HG03565 (cell line): ENCODE results near the gene ADGRD2.

Experiments used
- ATAC-seq: cut with Tn5 transposase; IDR thresholded peaks from one replicate; pipeline ENCODE4 v1.9.1; 2021; ENCODE audit warnings: mild to moderate bottlenecking, moderate library complexity; ENCODE audit not compliant: unreplicated experiment

ADGRD2 gene

GRCh38 chr9:124506931-124507879 lies 57.0 kb downstream of the ADGRD2 start, which contains the start of gene NR5A1:
TSS of gene NR5A1 (minus strand) at chr9:124507399. CDS start at chr9:124503395, 4,004 bp downstream.
- no peak for ATAC-seq

DNA sequence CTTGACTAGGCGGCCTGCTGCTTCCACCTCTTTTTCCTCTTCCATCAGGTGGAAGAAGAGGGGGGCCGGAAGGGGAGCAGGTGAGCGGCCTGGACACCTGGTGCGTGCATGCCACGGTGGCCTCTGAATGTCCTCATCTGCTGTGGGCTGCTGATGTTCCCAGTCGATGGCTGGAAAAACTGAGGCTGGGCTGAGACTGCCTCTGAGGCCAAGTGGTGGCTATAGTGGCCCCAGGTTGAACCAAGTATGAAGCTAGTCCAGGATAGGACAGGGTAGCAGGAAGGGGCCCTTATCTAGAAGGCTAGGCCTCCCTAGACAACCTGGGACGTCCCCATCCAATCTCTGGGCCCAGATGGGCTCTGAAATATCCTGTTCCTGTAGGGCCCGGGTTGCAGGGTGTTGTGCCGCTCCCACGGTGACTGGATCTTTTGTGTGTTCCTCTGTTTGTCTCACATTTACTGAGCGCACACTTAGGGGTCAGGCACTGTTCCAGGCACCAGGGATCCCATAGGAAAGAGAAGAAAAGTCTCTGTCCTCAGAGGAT lies 57.7 kb downstream of the ADGRD2 start:
- no peak for ATAC-seq

GRCh38 chr9:124510650-124511425 lies 60.6 kb downstream of the ADGRD2 start:
- no peak for ATAC-seq

DNA sequence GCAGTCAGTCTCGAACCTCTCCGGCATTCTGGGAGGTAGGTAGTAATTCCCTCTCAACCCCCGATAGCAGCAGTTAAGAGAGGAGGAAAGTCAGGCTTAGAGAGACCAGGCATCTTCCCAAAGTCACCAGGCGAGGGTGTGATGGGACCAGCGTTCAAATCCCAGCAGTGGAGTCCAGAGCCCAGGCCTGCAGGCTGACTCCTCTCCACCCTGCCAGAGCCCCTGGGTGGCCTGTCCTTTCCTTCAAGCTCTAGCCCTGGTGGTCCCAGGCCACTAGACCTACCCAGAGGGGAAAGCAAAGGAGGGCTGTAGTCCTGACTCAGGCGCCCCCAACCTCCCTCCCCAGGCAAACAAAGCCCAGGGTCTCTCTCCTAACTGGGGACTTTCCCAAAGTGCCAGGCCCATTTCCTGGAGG lies 61.2 kb downstream of the ADGRD2 start:
- ATAC-seq, result no peak

- ATAC-seq, result no peak
Measured at GRCh38 chr9:124511891-124512805, 61.9 kb downstream of the ADGRD2 start.

GRCh38 chr9:124512806-124513204 lies 62.6 kb downstream of the ADGRD2 start:
- ATAC-seq, result no peak

DNA sequence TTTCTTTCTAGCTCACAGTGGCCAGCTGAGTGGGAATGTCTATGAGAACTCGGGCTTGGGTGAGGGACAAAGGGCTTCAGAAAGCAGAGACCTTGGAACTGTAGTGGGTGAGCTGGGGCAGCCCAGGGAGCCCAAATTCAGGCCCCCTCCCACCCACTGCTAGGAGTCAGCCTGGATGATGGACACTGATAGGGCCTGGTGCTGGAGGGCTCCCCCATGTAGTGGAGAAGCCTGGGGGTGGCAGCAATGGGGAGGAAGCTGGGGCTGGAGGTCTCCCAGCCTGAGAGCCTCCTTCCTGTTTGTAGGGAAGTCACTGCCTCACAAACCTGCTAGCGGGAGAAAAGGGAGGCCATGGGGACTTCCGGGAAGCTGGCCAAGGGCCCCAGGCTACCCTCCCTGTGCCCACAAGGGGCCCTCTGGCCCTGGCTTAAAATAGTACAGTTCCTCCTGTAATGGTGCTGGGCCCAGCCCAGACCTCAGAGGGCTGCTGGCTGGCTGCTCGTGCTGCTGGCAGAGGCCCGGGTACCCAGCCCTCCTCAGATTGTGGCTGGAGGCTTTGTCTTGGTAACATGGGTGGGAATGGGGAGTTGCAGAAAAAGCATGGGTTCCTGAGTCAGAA lies 63.2 kb downstream of the ADGRD2 start:
- no peak for ATAC-seq

DNA sequence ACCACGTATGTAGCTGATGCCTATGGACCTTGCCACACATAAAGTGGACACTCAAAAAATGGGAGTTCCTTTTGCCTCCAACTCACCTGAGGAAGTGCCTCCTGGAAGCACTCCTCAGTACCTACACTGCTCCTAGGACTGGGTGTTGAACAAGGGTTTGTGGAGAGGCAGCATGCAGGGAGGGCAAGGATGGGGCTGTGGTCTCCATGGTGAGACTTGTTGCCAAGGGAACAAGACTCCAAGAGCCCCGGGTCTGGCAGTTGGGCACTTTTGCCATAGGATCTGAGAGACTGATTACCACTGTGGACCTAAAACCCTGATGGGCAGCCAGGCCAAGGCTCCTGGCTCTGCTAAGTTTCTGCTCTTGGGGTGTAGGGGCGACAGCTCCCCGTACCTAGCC lies 63.9 kb downstream of the ADGRD2 start:
- no peak for ATAC-seq

DNA sequence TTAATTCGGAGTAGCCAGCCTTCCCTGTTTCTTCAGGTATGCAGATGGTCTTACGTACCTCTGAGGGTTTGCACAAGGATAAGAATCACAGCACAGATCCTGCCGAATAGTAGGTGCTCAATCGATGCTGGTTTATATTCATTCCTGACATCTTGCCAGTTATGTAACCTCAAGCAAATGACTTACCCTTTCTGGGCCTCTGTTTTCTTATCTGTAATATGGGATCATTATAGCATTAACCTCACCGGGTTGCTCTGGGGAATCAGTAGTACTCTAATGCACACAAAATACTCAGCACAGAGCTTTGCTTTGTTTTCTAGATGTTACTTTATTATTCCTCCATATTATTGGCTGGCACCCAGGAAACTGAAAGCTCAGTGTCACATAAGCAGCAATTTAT lies 64.6 kb downstream of the ADGRD2 start:
- ATAC-seq, result no peak

GRCh38 chr9:124517600-124517999 lies 67.3 kb downstream of the ADGRD2 start:
- no peak for ATAC-seq

DNA sequence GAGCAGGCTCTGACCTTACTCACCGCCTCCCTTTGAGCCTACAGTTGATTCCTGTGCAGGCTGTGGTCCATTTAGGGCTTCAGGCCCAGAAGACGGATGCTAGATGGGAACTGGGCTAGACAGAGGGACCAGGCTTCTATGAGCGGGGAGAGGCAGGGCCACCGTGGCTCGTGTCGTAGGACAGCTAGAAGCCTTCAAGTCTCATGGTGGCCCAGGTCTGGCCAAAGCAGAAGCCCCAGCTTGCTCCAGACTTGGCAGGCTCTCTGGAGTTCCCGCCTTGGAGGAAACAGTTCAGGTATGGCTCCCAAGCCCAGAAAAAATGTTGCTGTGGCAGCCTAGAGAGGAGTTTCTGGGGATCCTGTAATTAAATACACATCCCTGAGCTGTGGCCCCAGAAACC lies 67.9 kb downstream of the ADGRD2 start:
- ATAC-seq, result no peak

GRCh38 chr9:124520206-124520596 lies 70.0 kb downstream of the ADGRD2 start:
- ATAC-seq, result no peak

GRCh38 chr9:124521142-124521541 lies 70.9 kb downstream of the ADGRD2 start:
- no peak for ATAC-seq

DNA sequence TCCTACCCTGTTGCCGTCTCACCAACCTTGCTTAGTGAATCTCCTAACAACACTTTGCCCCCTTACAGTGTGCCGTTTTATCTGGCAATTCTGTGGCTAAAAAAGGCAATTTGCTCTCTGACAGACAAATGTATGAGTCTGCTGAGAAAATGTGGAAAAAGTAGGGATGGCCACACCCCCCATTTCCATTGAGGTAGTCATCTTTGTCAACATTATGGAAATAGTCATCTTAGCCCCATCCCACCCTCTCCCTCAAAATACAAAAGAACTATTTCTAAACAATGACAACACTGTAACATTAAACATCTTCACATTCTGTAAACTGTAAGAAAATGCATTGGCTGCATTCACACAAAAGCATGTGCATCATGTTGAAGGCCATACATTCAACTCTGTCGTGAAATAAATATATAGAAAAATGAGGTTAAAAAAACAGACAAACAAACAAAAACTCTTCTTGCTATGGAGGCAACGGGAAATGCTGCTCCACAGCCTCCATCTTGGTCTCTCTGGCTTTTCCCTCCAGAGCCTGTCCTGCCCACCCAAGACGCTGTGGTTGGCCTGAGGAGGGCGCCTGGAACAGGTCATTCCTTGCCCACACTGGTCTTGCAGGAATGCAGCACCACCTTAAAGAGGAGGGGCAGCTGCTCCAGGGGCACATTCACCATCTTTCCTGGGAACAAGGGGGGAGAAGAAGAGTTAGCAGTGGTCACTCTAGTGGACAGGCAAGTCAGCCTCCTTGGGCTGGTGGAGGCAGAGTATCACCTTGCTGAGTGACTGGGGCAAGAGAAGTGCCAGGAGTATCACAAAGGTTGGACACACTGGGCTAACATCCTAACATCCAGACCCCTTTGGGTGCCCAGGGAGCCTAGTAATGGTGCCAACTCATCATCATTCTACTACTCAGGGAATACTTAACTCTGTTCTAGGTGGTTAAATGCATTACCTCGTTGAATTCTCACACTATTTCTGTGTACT lies 72.2 kb downstream of the ADGRD2 start:
- ATAC-seq, result no peak

DNA sequence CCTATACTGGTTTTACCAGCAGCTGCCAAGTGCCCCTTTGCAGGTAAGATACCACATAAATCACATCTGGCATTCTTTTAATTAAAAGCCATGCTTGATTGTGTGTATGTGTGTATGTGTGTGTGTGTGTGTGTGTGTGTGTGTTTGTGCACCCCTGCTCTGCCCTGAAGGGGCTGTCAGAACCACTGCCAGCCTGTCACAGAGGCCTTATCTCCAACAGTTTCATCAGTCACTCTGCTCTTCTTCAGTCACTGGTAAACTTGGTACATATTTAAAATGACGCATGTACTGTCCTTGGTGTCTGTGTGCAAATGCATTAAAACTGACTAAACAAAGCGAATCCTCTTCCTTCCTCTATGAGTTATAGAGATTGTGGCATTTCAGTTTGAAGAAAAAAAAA lies 75.9 kb downstream of the ADGRD2 start:
- ATAC-seq, result no peak

- no peak for ATAC-seq
Measured at GRCh38 chr9:124527781-124528180, 77.5 kb downstream of the ADGRD2 start.
